GM18517 (cell line): ENCODE data around the gene ACYP1.

Experiments used
- ATAC-seq: cut with Tn5 transposase; IDR thresholded peaks from one replicate; pipeline ENCODE4 v1.9.1; 2021; ENCODE audit warnings: mild to moderate bottlenecking, moderate library complexity; ENCODE audit not compliant: unreplicated experiment

ACYP1 gene

GRCh38 chr14:75063491-75064204 lies at the start of gene ACYP1:
Gene ACYP1, minus strand, starts transcription at chr14:75064024. Its CDS starts 471 bp downstream, at chr14:75063553.
- peak; percentile 90 for ATAC-seq

DNA sequence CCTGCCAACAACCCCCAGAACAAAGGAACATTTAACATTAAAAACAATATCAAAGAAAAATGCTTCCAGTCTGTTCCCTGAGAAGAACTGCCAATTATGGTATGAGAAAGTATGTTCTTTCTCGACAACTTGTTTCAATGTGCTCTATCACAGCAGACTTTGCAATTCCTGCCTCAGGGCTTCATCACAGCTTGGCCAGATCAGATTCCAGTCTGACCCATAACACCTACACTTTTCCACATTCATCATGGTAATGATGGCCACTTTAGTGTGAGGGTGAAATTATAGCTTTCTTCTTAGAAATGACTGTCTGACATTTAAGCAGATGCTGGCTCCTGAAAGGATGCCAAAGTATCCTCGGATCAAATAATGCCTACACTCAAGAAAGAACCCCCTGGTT lies 46.1 kb upstream of the ACYP1 start:
- ATAC-seq = no peak

DNA sequence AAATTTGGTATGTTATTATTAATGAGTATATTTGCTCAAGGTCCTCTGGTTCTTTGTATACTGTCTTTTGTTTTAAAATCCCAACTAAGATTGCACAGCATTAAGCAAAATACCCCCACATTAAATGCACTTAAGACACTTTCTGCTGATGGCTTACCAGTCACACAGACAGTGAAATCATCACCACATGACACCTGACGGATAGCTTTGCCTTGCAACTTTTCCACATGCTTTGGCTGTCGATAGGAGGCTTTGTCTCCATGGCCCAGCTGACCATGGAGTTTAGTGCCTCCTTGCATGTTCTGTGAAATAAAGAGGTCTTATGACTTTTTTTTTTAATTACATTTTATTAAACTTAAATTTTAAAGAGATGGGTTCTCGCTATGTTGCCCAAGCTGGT lies 43.4 kb upstream of the ACYP1 start:
- ATAC-seq = no peak

DNA sequence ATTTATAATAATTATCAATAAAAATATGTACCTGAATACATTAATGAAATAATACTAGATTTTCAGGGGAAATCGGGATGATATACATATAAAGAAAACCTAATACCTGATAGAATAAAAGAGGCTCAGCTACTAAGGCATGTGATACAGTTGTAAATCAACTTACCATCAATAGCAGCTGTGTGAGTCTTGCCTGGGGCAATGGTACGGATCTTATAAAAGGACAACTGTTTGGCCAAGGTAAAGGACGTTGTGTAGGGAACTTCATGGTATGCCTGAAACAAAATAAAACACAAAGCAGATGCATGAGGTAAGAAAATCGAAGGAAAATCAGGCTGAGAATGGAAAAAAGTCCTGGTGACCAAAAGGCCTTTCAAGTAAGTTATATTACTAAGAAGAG lies 37.7 kb upstream of the ACYP1 start:
- no peak for ATAC-seq

GRCh38 chr14:75098682-75099081 lies 34.9 kb upstream of the ACYP1 start:
- no peak for ATAC-seq

- no peak for ATAC-seq
Observed at GRCh38 chr14:75098212-75098611, 34.4 kb upstream of the ACYP1 start.

DNA sequence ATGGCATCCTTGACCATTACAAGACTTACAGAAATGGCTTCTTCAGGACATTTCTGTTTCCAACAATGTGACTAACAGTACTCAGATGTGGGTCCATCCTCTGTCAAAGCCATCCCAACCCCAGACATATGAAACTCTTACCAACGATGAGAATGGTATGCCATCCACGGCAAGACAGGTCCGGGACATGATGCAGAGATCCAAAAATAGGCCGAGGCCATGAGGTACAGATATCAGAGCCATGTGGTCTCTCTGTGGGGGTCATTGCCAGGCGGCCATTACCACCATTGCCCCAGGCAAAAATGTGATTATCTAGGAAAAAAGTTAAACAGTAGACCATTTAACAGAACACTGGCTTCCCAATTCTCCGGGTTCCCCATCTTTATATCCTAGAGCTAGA lies 33.1 kb upstream of the ACYP1 start:
- ATAC-seq = no peak

DNA sequence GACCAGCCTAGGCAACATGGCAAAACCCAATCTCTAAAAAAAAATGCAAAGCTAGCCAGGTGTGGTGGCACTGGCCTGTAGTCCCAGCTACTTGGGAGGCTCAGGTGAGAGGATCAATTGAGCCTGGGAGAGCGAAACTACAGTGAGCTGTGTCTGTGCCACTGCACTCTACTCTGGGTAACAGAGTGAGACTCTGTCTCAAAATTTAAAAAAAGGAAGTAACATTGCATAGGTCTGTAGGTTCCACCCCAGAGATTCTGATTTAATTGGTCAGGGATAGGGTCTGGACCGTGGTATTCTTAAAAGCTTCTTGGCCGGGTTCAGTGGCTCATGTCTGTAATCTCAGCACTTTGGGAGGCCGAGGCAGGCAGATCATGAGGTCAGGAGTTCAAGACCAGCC lies 31.9 kb upstream of the ACYP1 start:
- ATAC-seq = no peak

DNA sequence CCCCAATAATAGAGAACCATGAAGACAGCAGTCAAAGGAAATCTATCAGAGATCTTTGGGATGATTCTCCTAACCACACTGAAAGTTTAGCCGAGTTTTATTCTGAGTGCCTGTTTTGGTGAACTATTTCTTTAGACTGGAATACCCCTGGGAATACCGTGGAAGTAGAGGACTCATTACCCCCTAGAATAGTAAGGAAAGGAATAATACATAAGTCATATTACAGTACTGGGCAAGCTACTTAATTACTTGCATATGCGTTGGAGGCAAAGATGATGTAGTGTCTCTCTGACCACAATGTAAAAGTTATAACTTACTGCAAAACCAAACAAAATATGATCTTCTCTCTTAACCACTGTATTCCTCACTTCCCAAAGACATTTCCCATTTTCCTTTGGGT lies 31.1 kb upstream of the ACYP1 start:
- ATAC-seq = no peak

- ATAC-seq = no peak
Observed at GRCh38 chr14:75092698-75093097, 28.9 kb upstream of the ACYP1 start.

GRCh38 chr14:75091251-75091650 lies 27.4 kb upstream of the ACYP1 start:
- no peak for ATAC-seq

DNA sequence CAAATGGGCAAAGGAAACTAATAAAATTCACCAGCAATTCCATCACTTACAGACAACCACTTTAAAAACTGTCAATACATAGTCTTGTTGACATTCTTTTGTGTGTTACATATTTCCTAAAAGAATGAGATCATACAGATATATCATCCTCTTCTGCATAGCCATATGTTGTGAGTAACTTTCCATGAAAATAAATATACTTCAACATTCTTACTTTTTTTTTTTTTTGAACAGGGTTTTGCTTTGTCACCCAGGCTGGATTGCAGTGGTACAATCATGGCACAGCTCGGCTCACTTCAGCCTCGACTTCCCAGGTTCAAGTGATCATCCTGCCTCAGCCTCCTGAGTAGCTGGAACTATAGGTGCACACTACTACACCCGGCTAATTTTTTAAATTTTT lies 26.5 kb upstream of the ACYP1 start:
- ATAC-seq = no peak

DNA sequence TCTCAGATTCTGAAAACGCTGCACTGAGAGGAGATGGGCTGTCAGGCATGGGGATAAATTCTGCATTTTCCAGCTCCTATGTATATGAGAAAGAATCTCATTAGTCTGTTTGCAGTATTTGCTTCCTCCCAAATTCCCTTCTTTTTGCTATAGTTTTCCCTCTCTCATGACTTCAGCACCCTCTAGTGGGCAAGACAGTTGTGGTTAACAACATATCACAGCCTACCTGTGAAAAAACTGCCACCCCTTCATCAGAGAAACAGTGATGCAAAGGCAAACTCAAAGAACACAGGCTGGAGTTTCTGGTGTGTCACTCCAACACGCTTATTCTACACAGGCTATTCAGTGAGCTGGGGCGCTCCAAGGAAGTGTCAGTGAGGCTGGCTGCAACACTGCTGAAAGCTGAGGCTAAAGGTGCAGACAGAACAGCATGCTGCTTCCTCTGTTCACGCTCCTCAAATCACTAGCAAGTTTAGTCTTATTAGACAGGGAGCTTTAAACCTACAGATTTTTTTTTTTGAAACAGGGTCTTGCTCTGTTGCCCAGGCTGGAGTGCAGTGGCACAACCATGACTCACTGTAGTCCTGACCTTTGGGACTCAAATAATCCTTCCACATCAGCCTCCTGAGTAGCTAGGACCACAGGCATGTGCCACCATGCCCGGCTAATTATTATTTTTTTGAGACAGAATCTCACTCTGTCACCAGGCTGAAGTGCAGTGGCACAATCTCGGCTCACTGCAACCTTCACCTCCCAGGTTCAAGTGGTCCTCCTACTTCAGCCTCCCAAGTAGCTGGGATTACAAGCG lies 24.9 kb upstream of the ACYP1 start:
- no peak for ATAC-seq

DNA sequence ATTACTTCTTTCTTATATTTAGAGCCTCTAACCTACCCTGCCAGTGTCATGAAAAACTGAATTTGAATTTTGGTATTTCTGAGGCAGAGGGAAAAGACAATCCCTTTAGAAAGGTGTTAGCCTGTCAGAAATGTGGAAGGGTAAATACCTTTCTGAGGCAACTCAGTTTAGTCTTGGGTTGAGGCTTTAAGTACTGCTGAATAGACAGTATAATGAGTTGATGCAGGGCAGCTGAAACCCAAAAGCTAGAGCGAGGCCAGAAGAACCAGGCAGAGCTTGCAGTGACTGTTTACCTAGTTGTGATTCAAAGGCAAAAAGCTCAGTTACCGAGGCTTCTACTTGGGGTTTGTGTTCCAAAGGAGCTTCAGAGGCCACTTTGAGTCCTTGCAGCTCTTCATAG lies 24.3 kb upstream of the ACYP1 start:
- no peak for ATAC-seq

DNA sequence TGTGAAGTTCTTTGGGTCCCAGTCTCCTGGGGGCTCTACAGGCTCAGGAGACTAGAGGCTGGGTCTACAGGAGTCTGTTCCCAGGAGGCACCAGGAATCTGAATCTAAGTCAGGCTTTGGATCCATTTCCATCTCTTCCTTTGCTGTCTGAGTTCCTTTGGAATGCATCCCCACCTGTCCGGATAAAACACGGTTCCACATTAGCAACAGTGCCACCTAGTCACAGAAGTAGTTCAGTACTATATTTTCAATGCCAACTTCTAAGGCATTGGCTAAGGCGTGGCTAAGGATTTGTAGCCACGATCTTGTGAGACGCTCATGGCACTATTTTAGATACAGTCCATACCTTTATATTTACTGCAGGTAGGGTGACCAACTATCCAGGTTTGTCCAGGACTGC lies 20.7 kb upstream of the ACYP1 start:
- ATAC-seq = no peak

DNA sequence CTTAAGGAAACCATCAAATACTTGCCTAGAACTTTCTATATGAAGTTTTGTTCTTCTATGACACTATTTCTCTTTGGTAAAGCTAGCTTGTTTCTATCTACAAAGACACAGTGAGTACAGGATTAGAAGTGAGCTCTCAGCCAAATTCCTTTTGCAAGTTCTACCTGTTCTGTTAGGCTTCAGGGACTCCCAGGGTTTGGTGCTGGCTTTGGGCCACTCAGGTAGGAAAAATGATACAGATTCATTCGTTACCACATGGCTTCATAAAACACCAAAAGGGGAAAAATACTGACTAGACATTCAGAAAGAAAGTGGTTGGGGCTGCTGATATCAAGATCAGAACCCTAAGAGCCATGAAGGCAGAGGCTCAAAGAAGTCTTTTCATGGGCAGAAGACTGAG lies 19.4 kb upstream of the ACYP1 start:
- ATAC-seq = no peak

GRCh38 chr14:75081660-75082229 lies 17.9 kb upstream of the ACYP1 start:
- ATAC-seq = no peak

DNA sequence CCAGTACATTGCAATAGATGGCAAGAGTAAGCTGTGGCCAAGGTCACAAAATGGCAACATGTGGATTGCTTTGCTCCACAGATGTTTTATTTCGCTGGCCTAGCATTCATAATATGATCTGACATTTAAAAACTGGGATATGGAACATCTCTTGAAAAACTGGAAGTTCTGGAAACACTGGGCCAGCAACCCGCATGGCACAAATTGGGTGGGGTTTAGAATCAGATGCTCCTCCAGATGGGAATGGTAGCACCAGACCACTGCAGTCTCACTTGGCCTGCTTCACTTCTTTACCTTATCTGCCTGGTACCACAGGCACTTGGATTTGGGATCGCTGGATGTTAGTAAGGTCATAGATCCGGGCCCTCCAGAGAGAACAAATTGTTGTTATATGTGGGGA lies 15.7 kb upstream of the ACYP1 start:
- no peak for ATAC-seq

DNA sequence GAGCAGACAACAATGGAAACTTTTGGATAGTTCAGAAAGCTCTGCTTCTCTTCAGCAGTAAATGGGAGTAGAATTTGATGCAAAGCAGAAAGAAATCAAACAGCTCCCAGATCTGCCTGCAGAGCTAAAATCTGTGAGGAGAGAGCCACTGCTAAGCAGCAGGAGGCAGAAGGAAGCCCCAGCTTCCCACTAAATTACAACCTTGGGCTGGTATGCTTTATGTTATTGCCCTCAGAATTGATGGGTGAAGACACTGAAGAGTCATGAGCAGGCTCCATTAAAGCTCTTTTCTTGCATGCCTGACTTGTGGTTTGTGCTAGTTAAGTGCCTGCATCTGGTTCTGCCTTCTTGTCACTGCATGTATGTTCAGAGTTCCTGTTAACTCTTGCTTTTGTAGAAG lies 14.0 kb upstream of the ACYP1 start:
- no peak for ATAC-seq

DNA sequence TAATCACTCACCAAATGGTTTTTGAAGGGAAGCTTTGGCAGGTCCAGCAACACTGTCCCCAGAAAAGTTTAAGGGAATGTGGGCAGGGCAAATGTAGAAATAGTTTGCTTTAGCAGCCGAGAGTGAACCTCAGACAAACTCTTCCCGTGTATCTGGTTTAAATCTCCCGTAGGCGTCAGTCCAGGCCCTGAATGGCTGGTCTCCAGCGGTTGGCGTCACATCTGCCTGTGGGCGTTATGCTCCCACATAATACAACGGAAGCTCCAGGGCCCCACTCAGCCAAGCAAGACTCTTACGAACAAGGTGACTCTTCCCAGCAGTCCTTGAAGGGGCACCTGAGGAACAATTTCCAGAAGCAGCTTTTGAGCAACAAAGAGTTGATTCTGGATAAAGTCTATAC lies 6.6 kb upstream of the ACYP1 start:
- no peak for ATAC-seq

- no peak for ATAC-seq
Observed at GRCh38 chr14:75069811-75070145, 6.0 kb upstream of the ACYP1 start.

DNA sequence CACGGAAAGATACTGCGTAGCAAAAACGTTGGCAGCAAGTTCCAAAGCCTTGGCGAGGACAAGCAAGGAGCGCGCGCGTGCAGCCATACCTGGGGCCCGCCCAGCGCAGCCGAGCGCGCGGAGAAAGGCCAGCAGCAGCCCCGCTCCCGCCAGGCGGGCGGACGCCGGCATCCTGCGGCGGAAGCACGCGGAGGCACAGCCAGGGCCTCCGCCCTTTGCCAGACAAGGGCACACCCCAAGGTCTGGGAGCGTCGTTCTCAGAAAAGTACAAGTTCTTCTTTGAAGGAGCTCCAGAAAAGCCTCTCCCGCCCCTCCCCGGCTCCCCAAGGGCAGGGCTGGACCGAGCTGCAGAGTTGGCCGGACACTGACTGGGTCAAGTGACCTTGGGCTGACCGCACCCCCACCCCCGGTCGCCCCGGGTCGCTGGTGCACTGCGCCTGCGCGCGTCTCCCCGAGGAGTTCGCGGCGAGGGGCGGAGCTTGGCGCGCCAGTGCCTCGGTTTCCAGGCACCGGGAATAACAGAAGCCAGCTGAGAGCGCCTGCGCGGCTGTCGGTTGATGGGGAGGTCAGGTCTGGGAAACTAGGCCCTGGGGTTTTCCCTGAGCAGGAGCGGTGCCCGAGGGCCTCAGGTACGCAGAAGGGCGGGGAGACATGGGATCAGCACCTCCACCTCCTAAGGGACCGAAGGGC lies 5.4 kb upstream of the ACYP1 start, which contains the start of gene ZC2HC1C:
Gene ZC2HC1C, plus strand, starts transcription at position 521 of the 690 bp plus-strand sequence. CDS start 933 bp downstream, outside the sequence.
- peak; percentile 68 for ATAC-seq
